ENCODE data around the gene CCDC15. TPM values are rescaled to one million over a fixed set of nuclear protein-coding genes. Genes with fewer than 3 reads are reported as not detected.

Gene CCDC15
- polyA plus RNA-seq, 2 donors = 0.69 to 0.87 TPM

- Histone ChIP-seq H3K27ac (ENCODE audit: low read depth in 2 of 2, low read length in 1 of 2) (peak overlapping the region; percentile 61 to 68), H3K4me1 (ENCODE audit: control insufficient read depth in 2 of 2, insufficient read depth in 2 of 2, low read length in 1 of 2) (peaks cover 4 to 12% of the 10 kb centered on the region in 2 donors), H3K36me3 (ENCODE audit: control insufficient read depth in 2 of 2, insufficient read depth in 2 of 2, low read length in 1 of 2) (no peaks in the 10 kb centered on the region), H3K27me3 (ENCODE audit: control insufficient read depth in 1 of 2, insufficient read depth in 2 of 2, low read length in 2 of 2) (peaks cover 0 to 2% of the 10 kb centered on the region in 2 donors), H3K4me3 (ENCODE audit: low read depth in 1 of 2, low read length in 2 of 2) (peak overlapping the region; percentile 59 to 86), H3K9me3 (ENCODE audit: control insufficient read depth in 2 of 2, insufficient read depth in 1 of 2, low read depth in 1 of 2, low read length in 1 of 2) (no peaks in the 10 kb centered on the region)
- WGBS, 2 donors = 42 to 43% methylated on average over 18 to 19 of the region's 19 CpGs
These were observed 108.4 kb downstream of the CCDC15 start for GRCh38 chr11:125062218-125062930.

GRCh38 chr11:125062931-125063428, 109.0 kb downstream of the CCDC15 start, which contains the start of gene SLC37A2:
TSS of gene SLC37A2 (plus strand) at chr11:125063305. CDS start at chr11:125063368, 63 bp downstream.
- no peaks in the 10 kb centered on the region for H3K9me3 ChIP-seq (ENCODE audit: control insufficient read depth in 2 of 2, insufficient read depth in 1 of 2, low read depth in 1 of 2, low read length in 1 of 2)
- WGBS, 2 donors = 1% methylated on average over 40 to 46 of the region's 46 CpGs
- H3K4me3 ChIP-seq (ENCODE audit: low read depth in 1 of 2, low read length in 2 of 2) = peak within 1 kb of the TSS; percentile 59 to 86
- peak within 1 kb of the TSS; percentile 61 to 68 for H3K27ac ChIP-seq (ENCODE audit: low read depth in 2 of 2, low read length in 1 of 2)
- peaks cover 0 to 2% of the 10 kb centered on the region in 2 donors for H3K27me3 ChIP-seq (ENCODE audit: control insufficient read depth in 1 of 2, insufficient read depth in 2 of 2, low read length in 2 of 2)
- H3K4me1 ChIP-seq (ENCODE audit: control insufficient read depth in 2 of 2, insufficient read depth in 2 of 2, low read length in 1 of 2) = peaks cover 4 to 12% of the 10 kb centered on the region in 2 donors
- no peaks in the 10 kb centered on the region for H3K36me3 ChIP-seq (ENCODE audit: control insufficient read depth in 2 of 2, insufficient read depth in 2 of 2, low read length in 1 of 2)

- 9% methylated on average over 31 to 38 of the region's 38 CpGs for WGBS, 2 donors
- H3K4me3 ChIP-seq (ENCODE audit: low read depth in 1 of 2, low read length in 2 of 2) = peak overlapping the region; percentile 59 to 86
- H3K36me3 ChIP-seq (ENCODE audit: control insufficient read depth in 2 of 2, insufficient read depth in 2 of 2, low read length in 1 of 2) = no peaks in the 10 kb centered on the region
- H3K4me1 ChIP-seq (ENCODE audit: control insufficient read depth in 2 of 2, insufficient read depth in 2 of 2, low read length in 1 of 2) = peaks cover 4 to 12% of the 10 kb centered on the region in 2 donors
- H3K9me3 ChIP-seq (ENCODE audit: control insufficient read depth in 2 of 2, insufficient read depth in 1 of 2, low read depth in 1 of 2, low read length in 1 of 2) = no peaks in the 10 kb centered on the region
- peak overlapping the region in 1 of 2 donors; percentile 68 for H3K27ac ChIP-seq (ENCODE audit: low read depth in 2 of 2, low read length in 1 of 2)
- H3K27me3 ChIP-seq (ENCODE audit: control insufficient read depth in 1 of 2, insufficient read depth in 2 of 2, low read length in 2 of 2) = no peaks in the 10 kb centered on the region
These were observed 109.5 kb downstream of the CCDC15 start for GRCh38 chr11:125063429-125064043.

GRCh38 chr11:125064070-125064469, 110.1 kb downstream of the CCDC15 start:
- peaks cover 4 to 12% of the 10 kb centered on the region in 2 donors for H3K4me1 ChIP-seq (ENCODE audit: control insufficient read depth in 2 of 2, insufficient read depth in 2 of 2, low read length in 1 of 2)
- H3K4me3 ChIP-seq (ENCODE audit: low read depth in 1 of 2, low read length in 2 of 2) = peak overlapping the region; percentile 59 to 86
- H3K36me3 ChIP-seq (ENCODE audit: control insufficient read depth in 2 of 2, insufficient read depth in 2 of 2, low read length in 1 of 2) = no peaks in the 10 kb centered on the region
- no peaks in the 10 kb centered on the region for H3K9me3 ChIP-seq (ENCODE audit: control insufficient read depth in 2 of 2, insufficient read depth in 1 of 2, low read depth in 1 of 2, low read length in 1 of 2)
- H3K27ac ChIP-seq (ENCODE audit: low read depth in 2 of 2, low read length in 1 of 2) = no peak overlapping the region
- 82 to 86% methylated on average over 7 of the region's 7 CpGs for WGBS, 2 donors
- no peaks in the 10 kb centered on the region for H3K27me3 ChIP-seq (ENCODE audit: control insufficient read depth in 1 of 2, insufficient read depth in 2 of 2, low read length in 2 of 2)

GRCh38 chr11:125068368-125068767, 114.4 kb downstream of the CCDC15 start:
- no peak overlapping the region for H3K4me3 ChIP-seq (ENCODE audit: low read depth in 1 of 2, low read length in 2 of 2)
- H3K27ac ChIP-seq (ENCODE audit: low read depth in 2 of 2, low read length in 1 of 2) = no peak overlapping the region
- H3K4me1 ChIP-seq (ENCODE audit: control insufficient read depth in 2 of 2, insufficient read depth in 2 of 2, low read length in 1 of 2) = peaks cover 4 to 25% of the 10 kb centered on the region in 2 donors
- no peaks in the 10 kb centered on the region for H3K9me3 ChIP-seq (ENCODE audit: control insufficient read depth in 2 of 2, insufficient read depth in 1 of 2, low read depth in 1 of 2, low read length in 1 of 2)
- no peaks in the 10 kb centered on the region for H3K36me3 ChIP-seq (ENCODE audit: control insufficient read depth in 2 of 2, insufficient read depth in 2 of 2, low read length in 1 of 2)
- 93% methylated on average over 4 of the region's 4 CpGs for WGBS, 2 donors
- H3K27me3 ChIP-seq (ENCODE audit: control insufficient read depth in 1 of 2, insufficient read depth in 2 of 2, low read length in 2 of 2) = no peaks in the 10 kb centered on the region

- H3K9me3 ChIP-seq (ENCODE audit: control insufficient read depth in 2 of 2, insufficient read depth in 1 of 2, low read depth in 1 of 2, low read length in 1 of 2) = no peaks in the 10 kb centered on the region
- H3K4me1 ChIP-seq (ENCODE audit: control insufficient read depth in 2 of 2, insufficient read depth in 2 of 2, low read length in 1 of 2) = peaks cover 0 to 20% of the 10 kb centered on the region in 2 donors
- no peak overlapping the region for H3K4me3 ChIP-seq (ENCODE audit: low read depth in 1 of 2, low read length in 2 of 2)
- H3K27ac ChIP-seq (ENCODE audit: low read depth in 2 of 2, low read length in 1 of 2) = no peak overlapping the region
- 68 to 87% methylated on average over 4 of the region's 4 CpGs for WGBS, 2 donors
- no peaks in the 10 kb centered on the region for H3K27me3 ChIP-seq (ENCODE audit: control insufficient read depth in 1 of 2, insufficient read depth in 2 of 2, low read length in 2 of 2)
- no peaks in the 10 kb centered on the region for H3K36me3 ChIP-seq (ENCODE audit: control insufficient read depth in 2 of 2, insufficient read depth in 2 of 2, low read length in 1 of 2)
These were observed 115.0 kb downstream of the CCDC15 start for GRCh38 chr11:125069008-125069407.

GRCh38 chr11:125069796-125070195, 115.8 kb downstream of the CCDC15 start:
- H3K4me1 ChIP-seq (ENCODE audit: control insufficient read depth in 2 of 2, insufficient read depth in 2 of 2, low read length in 1 of 2) = peaks cover 0 to 20% of the 10 kb centered on the region in 2 donors
- no peaks in the 10 kb centered on the region for H3K36me3 ChIP-seq (ENCODE audit: control insufficient read depth in 2 of 2, insufficient read depth in 2 of 2, low read length in 1 of 2)
- H3K27me3 ChIP-seq (ENCODE audit: control insufficient read depth in 1 of 2, insufficient read depth in 2 of 2, low read length in 2 of 2) = no peaks in the 10 kb centered on the region
- H3K27ac ChIP-seq (ENCODE audit: low read depth in 2 of 2, low read length in 1 of 2) = peak overlapping the region; percentile 75 to 86
- no peaks in the 10 kb centered on the region for H3K9me3 ChIP-seq (ENCODE audit: control insufficient read depth in 2 of 2, insufficient read depth in 1 of 2, low read depth in 1 of 2, low read length in 1 of 2)
- WGBS, 2 donors = 72 to 73% methylated on average over 5 of the region's 5 CpGs
- no peak overlapping the region for H3K4me3 ChIP-seq (ENCODE audit: low read depth in 1 of 2, low read length in 2 of 2)

- Histone ChIP-seq H3K4me3 (ENCODE audit: low read depth in 1 of 2, low read length in 2 of 2) (no peak overlapping the region), H3K4me1 (ENCODE audit: control insufficient read depth in 2 of 2, insufficient read depth in 2 of 2, low read length in 1 of 2) (peaks cover 0 to 26% of the 10 kb centered on the region in 2 donors)
These were observed 116.8 kb downstream of the CCDC15 start for GRCh38 chr11:125070699-125071254.

GRCh38 chr11:125071435-125071834, 117.4 kb downstream of the CCDC15 start:
- H3K4me3 ChIP-seq (ENCODE audit: low read depth in 1 of 2, low read length in 2 of 2) = no peak overlapping the region
- peaks cover 0 to 30% of the 10 kb centered on the region in 2 donors for H3K4me1 ChIP-seq (ENCODE audit: control insufficient read depth in 2 of 2, insufficient read depth in 2 of 2, low read length in 1 of 2)
- peak overlapping the region; percentile 76 to 86 for H3K27ac ChIP-seq (ENCODE audit: low read depth in 2 of 2, low read length in 1 of 2)
- no peaks in the 10 kb centered on the region for H3K27me3 ChIP-seq (ENCODE audit: control insufficient read depth in 1 of 2, insufficient read depth in 2 of 2, low read length in 2 of 2)
- H3K36me3 ChIP-seq (ENCODE audit: control insufficient read depth in 2 of 2, insufficient read depth in 2 of 2, low read length in 1 of 2) = no peaks in the 10 kb centered on the region
- WGBS, 2 donors = 26 to 39% methylated on average over 5 of the region's 5 CpGs
- no peaks in the 10 kb centered on the region for H3K9me3 ChIP-seq (ENCODE audit: control insufficient read depth in 2 of 2, insufficient read depth in 1 of 2, low read depth in 1 of 2, low read length in 1 of 2)

More at GRCh38 chr11:125070699-125071254, 116.8 kb downstream of the CCDC15 start:
- Histone ChIP-seq H3K27ac (ENCODE audit: low read depth in 2 of 2, low read length in 1 of 2) (peak overlapping the region; percentile 76 to 86), H3K9me3 (ENCODE audit: control insufficient read depth in 2 of 2, insufficient read depth in 1 of 2, low read depth in 1 of 2, low read length in 1 of 2) (no peaks in the 10 kb centered on the region), H3K36me3 (ENCODE audit: control insufficient read depth in 2 of 2, insufficient read depth in 2 of 2, low read length in 1 of 2) (no peaks in the 10 kb centered on the region), H3K27me3 (ENCODE audit: control insufficient read depth in 1 of 2, insufficient read depth in 2 of 2, low read length in 2 of 2) (no peaks in the 10 kb centered on the region)
- 48 to 56% methylated on average over 7 of the region's 7 CpGs for WGBS, 2 donors
